22Rv1 (cell line): ENCODE results near the gene BPIFA2.

Source experiments
- CTCF ChIP-seq: fragments of 450-650 bp; IDR thresholded peaks from 2 replicates; pipeline ENCODE4 v1.5.1; 2017; ENCODE audit warnings: mild to moderate bottlenecking
- ZFX ChIP-seq: fragments of 450-650 bp; IDR thresholded peaks from 2 replicates; pipeline ENCODE4 v1.6.1; 2017; ENCODE audit warnings: antibody characterized with exemption, borderline replicate concordance

GRCh38 chr20:33175123-33175522 lies 7.2 kb downstream of the BPIFA2 start:
- no peak for TF ChIP-seq CTCF
- TF ChIP-seq ZFX, result no peak
